Measurements from ENCODE around the gene ADGRD1.

ADGRD1 gene

DNA sequence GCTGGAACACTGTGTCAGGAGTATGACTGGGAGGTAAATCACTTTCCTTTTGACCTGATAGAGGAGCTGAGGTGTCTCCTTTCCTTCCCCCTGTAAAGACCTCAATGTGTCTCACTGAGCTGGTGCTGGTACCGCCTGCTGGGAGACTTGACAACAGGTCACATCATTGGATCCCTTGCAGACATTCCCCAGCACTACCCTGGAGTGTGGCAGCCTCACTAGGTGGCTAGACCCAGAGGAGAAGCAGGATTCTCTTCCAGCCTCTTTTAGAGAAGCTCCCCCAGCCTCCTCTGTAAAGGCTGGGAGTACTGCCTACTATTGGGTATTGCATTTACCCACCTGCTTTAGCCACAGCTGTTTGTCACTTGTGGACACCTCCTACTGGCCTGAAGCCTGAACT is 223.9 kb downstream of the ADGRD1 start:
- Mint-ChIP-seq H3K4me1 (no peaks in the 10 kb centered on the region), H3K4me3 (no peak overlapping the region), H3K27ac (no peak overlapping the region), H3K36me3 (no peaks in the 10 kb centered on the region), H3K27me3 (peaks cover 1% of the 10 kb centered on the region), H3K9me3 (peaks cover 11% of the 10 kb centered on the region)
- ATAC-seq (ENCODE audit: low read depth): no peak
- DNase-seq (ENCODE audit: low spot score in 2 of 2): no peak

- Mint-ChIP-seq H3K4me1 (no peaks in the 10 kb centered on the region), H3K4me3 (no peak overlapping the region), H3K27me3 (peaks cover 4% of the 10 kb centered on the region), H3K9me3 (peaks cover 13% of the 10 kb centered on the region), H3K27ac (no peak overlapping the region), H3K36me3 (no peaks in the 10 kb centered on the region)
- DNase-seq (ENCODE audit: low spot score in 2 of 2) (no peak), ATAC-seq (ENCODE audit: low read depth) (no peak)
Measured at GRCh38 chr12:131187602-131188001, 233.9 kb downstream of the ADGRD1 start.

- H3K4me3 Mint-ChIP-seq: no peak overlapping the region
- peaks cover 9% of the 10 kb centered on the region for H3K27me3 Mint-ChIP-seq
- DNase-seq (ENCODE audit: low spot score in 2 of 2) (no peak), ATAC-seq (ENCODE audit: low read depth) (no peak)
- no peak overlapping the region for H3K27ac Mint-ChIP-seq
- no peaks in the 10 kb centered on the region for H3K36me3 Mint-ChIP-seq
- H3K9me3 Mint-ChIP-seq: peaks cover 13% of the 10 kb centered on the region
- H3K4me1 Mint-ChIP-seq: no peaks in the 10 kb centered on the region
Measured at GRCh38 chr12:131188131-131189050, 234.7 kb downstream of the ADGRD1 start.

- Mint-ChIP-seq H3K27ac (no peak overlapping the region), H3K9me3 (peaks cover 9% of the 10 kb centered on the region)
Measured at GRCh38 chr12:131189781-131190180, 236.1 kb downstream of the ADGRD1 start.

GRCh38 chr12:131190965-131191364 is 237.3 kb downstream of the ADGRD1 start:
- no peak for ATAC-seq (ENCODE audit: low read depth)

More at GRCh38 chr12:131189781-131190180, 236.1 kb downstream of the ADGRD1 start:
- peaks cover 9% of the 10 kb centered on the region for H3K27me3 Mint-ChIP-seq
- no peaks in the 10 kb centered on the region for H3K36me3 Mint-ChIP-seq
- no peak overlapping the region for H3K4me3 Mint-ChIP-seq
- no peak for DNase-seq (ENCODE audit: low spot score in 2 of 2)
- no peaks in the 10 kb centered on the region for H3K4me1 Mint-ChIP-seq
- ATAC-seq (ENCODE audit: low read depth): no peak

More at GRCh38 chr12:131190965-131191364, 237.3 kb downstream of the ADGRD1 start:
- Mint-ChIP-seq H3K27me3 (peaks cover 7% of the 10 kb centered on the region), H3K4me3 (no peak overlapping the region), H3K27ac (no peak overlapping the region), H3K4me1 (no peaks in the 10 kb centered on the region), H3K9me3 (peaks cover 8% of the 10 kb centered on the region), H3K36me3 (no peaks in the 10 kb centered on the region)
- DNase-seq (ENCODE audit: low spot score in 2 of 2): no peak

Data from memory B cell (primary cell).